ENCODE data around the gene GPC3. TPM values are rescaled to one million over a fixed set of nuclear protein-coding genes. Genes with fewer than 3 reads are reported as not detected.

The GPC3 gene
- total RNA-seq, 1 experiment from 2014 or later: 0.98 TPM

GRCh38 chrX:133793626-133794025 is 191.8 kb downstream of the GPC3 start:
- BruUV-seq (replicated peaks): no TSS peak
- Histone ChIP-seq H3K27ac (ENCODE audit: low read depth, low read length) (no peak overlapping the region), H3K79me2 (ENCODE audit: insufficient read depth, low read length) (no peaks in the 10 kb centered on the region), H3K4me2 (ENCODE audit: low read length) (no peak overlapping the region), H3K4me1 (ENCODE audit: control insufficient read depth in 1 of 2, insufficient read depth in 2 of 2, low read length in 2 of 2) (peaks cover 0 to 3% of the 10 kb centered on the region in 2 experiments; a peak in 1 of 4 replicates), H4K20me1 (ENCODE audit: insufficient read depth) (no peaks in the 10 kb centered on the region), H3K4me3 (replicated peaks in 1 of 2; ENCODE audit: low read depth in 1 of 2, low read length in 2 of 2) (no peak overlapping the region), H3K36me3 (ENCODE audit: control insufficient read depth in 1 of 2, insufficient read depth in 2 of 2, low read length in 2 of 2) (no peaks in the 10 kb centered on the region), H3K27me3 (ENCODE audit: insufficient read depth, low read length) (no peaks in the 10 kb centered on the region), H2AFZ (ENCODE audit: low read depth, low read length, poor library complexity, severe bottlenecking) (no peak overlapping the region), H3K9ac (ENCODE audit: low read length) (no peak overlapping the region), H3K9me2 (ENCODE audit: insufficient read depth) (no peaks in the 10 kb centered on the region), H3K9me3 (ENCODE audit: control insufficient read depth in 1 of 2, insufficient read depth in 1 of 2, low read depth in 1 of 2, low read length in 2 of 2) (no peaks in the 10 kb centered on the region)
- TF ChIP-seq ZNF274 (IDR thresholded peaks at IDR 0.05; ENCODE audit: low read depth, low read length) (no peak), FOSL1 (IDR thresholded peaks at IDR 0.05; ENCODE audit: low read depth) (no peak), EZH2 (IDR thresholded peaks at IDR 0.05) (no peak)
- no peak for DNase-seq (ENCODE audit: low read depth, low spot score)
- ATAC-seq: no peak
- CTCF ChIA-PET: interaction anchor here (0.9 to 2.4 kb wide), 4 partner anchors 46 to 351 kb away, joined by 3 to 17 read pairs (median 4); no protein-coding TSS in a partner anchor
- intact Hi-C loops (cut with micrococcal nuclease): loop anchor here (2.0 to 5.0 kb wide), 2 partner anchors 127 to 229 kb away; no protein-coding TSS in a partner anchor
- RAD21 ChIA-PET (ENCODE audit: low non-redundant PET in 1 of 2, low total read pairs in 2 of 2, uncharacterized antibody in 2 of 2, unreplicated experiment in 2 of 2): no interaction called here
- POLR2A ChIA-PET: no interaction called here

GRCh38 chrX:133792198-133792953 is 193.0 kb downstream of the GPC3 start:
- ATAC-seq (peak; percentile 91), DNase-seq (ENCODE audit: low read depth, low spot score) (peak; percentile 59)
- no peaks in the 10 kb centered on the region for H3K9me3 ChIP-seq (ENCODE audit: control insufficient read depth in 1 of 2, insufficient read depth in 1 of 2, low read depth in 1 of 2, low read length in 2 of 2)
- H3K27me3 ChIP-seq (ENCODE audit: insufficient read depth, low read length): no peaks in the 10 kb centered on the region
- peak overlapping the region; percentile 63 for H3K4me2 ChIP-seq (ENCODE audit: low read length)
- RAD21 ChIA-PET (ENCODE audit: low non-redundant PET in 1 of 2, low total read pairs in 2 of 2, uncharacterized antibody in 2 of 2, unreplicated experiment in 2 of 2): interaction anchor here (0.9 to 1.2 kb wide), 3 partner anchors 47 to 129 kb away, joined by 3 to 4 read pairs (median 3); no protein-coding TSS in a partner anchor
- intact Hi-C loops (cut with micrococcal nuclease): loop anchor here (1.0 to 5.0 kb wide), 4 partner anchors 47 to 352 kb away; no protein-coding TSS in a partner anchor
- no peaks in the 10 kb centered on the region for H4K20me1 ChIP-seq (ENCODE audit: insufficient read depth)
- 0 out of 4 replicates have a peak overlapping the region, but pooled peaks of 1 of the 2 experiments have one; percentile 23 for H3K4me3 ChIP-seq (replicated peaks in 1 of 2; ENCODE audit: low read depth in 1 of 2, low read length in 2 of 2)
- H3K79me2 ChIP-seq (ENCODE audit: insufficient read depth, low read length): no peaks in the 10 kb centered on the region
- no TSS peak for BruUV-seq (replicated peaks)
- no peak overlapping the region for H3K27ac ChIP-seq (ENCODE audit: low read depth, low read length)
- POLR2A ChIA-PET: no interaction called here
- H2AFZ ChIP-seq (ENCODE audit: low read depth, low read length, poor library complexity, severe bottlenecking): peak overlapping the region; percentile 74
- no peaks in the 10 kb centered on the region for H3K36me3 ChIP-seq (ENCODE audit: control insufficient read depth in 1 of 2, insufficient read depth in 2 of 2, low read length in 2 of 2)
- H3K9me2 ChIP-seq (ENCODE audit: insufficient read depth): no peaks in the 10 kb centered on the region
- CTCF ChIA-PET: interaction anchor here (0.8 to 2.5 kb wide), 21 partner anchors 9 to 670 kb away, joined by 3 to 25 read pairs (median 4); no protein-coding TSS in a partner anchor
- H3K4me1 ChIP-seq (ENCODE audit: control insufficient read depth in 1 of 2, insufficient read depth in 2 of 2, low read length in 2 of 2): peaks cover 0 to 3% of the 10 kb centered on the region in 2 experiments; a peak in 1 of 4 replicates
- no peak overlapping the region for H3K9ac ChIP-seq (ENCODE audit: low read length)
- TF ChIP-seq CEBPB (IDR thresholded peaks at IDR 0.05; ENCODE audit: low read depth): no peak
- no peak for TF ChIP-seq ATF3 (IDR thresholded peaks at IDR 0.05)
- TF ChIP-seq REST (IDR thresholded peaks at IDR 0.05; ENCODE audit: low read depth): no peak
- no peak for TF ChIP-seq ZFX (IDR thresholded peaks at IDR 0.05)
- no peak for TF ChIP-seq FOSL1 (IDR thresholded peaks at IDR 0.05; ENCODE audit: low read depth)
- TF ChIP-seq RAD21 (IDR thresholded peaks at IDR 0.05; ENCODE audit: low read depth): peak; percentile 80
- TF ChIP-seq SP1 (IDR thresholded peaks at IDR 0.05; ENCODE audit: low read depth): no peak
- TF ChIP-seq CTCF (IDR thresholded peaks at IDR 0.05 in 2 of 3, conservative IDR thresholded peaks at IDR 0.05 in 1 of 3; ENCODE audit: borderline replicate concordance in 1 of 3, insufficient read depth in 1 of 3, low read depth in 2 of 3, low read length in 2 of 3): peak; percentile 92 to 99 (median 94)
- TF ChIP-seq MAX (IDR thresholded peaks at IDR 0.05): no peak
- no peak for TF ChIP-seq SIN3A (IDR thresholded peaks at IDR 0.05; ENCODE audit: low read depth)
- no peak for TF ChIP-seq YY1 (IDR thresholded peaks at IDR 0.05; ENCODE audit: extremely low read depth, insufficient replicate concordance, low read depth, low read length)
